Muscle layer of duodenum (tissue), 2 donors: ENCODE results near the gene INSM2.

Experiments used
- H3K27ac ChIP-seq: one replicate; pipeline ENCODE4 v1.7.0; 2013; ENCODE audit warnings: mild to moderate bottlenecking, low read length
- H3K27me3 ChIP-seq: one replicate; pipeline ENCODE4 v1.7.0; 2013; ENCODE audit warnings: low read depth, mild to moderate bottlenecking, control low read depth, low read length
- H3K36me3 ChIP-seq, 2 donors: one replicate each; pipeline ENCODE4 v1.7.0; 2013; ENCODE audit warnings: low read length in 2 of 2, control low read depth in 1 of 2, mild to moderate bottlenecking in 1 of 2; ENCODE audit not compliant: insufficient read depth in 2 of 2, control insufficient read depth in 1 of 2
- H3K4me1 ChIP-seq, 2 donors: one replicate each; pipeline ENCODE4 v1.7.0; 2013; ENCODE audit warnings: low read length in 2 of 2, mild to moderate bottlenecking in 2 of 2, control low read depth in 1 of 2, moderate library complexity in 1 of 2; ENCODE audit not compliant: insufficient read depth in 2 of 2, control insufficient read depth in 1 of 2
- H3K4me3 ChIP-seq, 2 donors: one replicate each; pipeline ENCODE4 v1.7.0; 2013; ENCODE audit warnings: low read length in 2 of 2, low read depth in 1 of 2, mild to moderate bottlenecking in 1 of 2
- H3K9me3 ChIP-seq, 2 donors: one replicate each; pipeline ENCODE4 v1.7.0; 2013; ENCODE audit warnings: low read length in 2 of 2, control low read depth in 1 of 2, mild to moderate bottlenecking in 1 of 2; ENCODE audit not compliant: control insufficient read depth in 1 of 2
- donor health status: healthy.

Gene INSM2, protein sequence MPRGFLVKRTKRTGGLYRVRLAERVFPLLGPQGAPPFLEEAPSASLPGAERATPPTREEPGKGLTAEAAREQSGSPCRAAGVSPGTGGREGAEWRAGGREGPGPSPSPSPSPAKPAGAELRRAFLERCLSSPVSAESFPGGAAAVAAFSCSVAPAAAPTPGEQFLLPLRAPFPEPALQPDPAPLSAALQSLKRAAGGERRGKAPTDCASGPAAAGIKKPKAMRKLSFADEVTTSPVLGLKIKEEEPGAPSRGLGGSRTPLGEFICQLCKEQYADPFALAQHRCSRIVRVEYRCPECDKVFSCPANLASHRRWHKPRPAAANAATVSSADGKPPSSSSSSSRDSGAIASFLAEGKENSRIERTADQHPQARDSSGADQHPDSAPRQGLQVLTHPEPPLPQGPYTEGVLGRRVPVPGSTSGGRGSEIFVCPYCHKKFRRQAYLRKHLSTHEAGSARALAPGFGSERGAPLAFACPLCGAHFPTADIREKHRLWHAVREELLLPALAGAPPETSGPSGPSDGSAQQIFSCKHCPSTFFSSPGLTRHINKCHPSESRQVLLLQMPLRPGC

DNA sequence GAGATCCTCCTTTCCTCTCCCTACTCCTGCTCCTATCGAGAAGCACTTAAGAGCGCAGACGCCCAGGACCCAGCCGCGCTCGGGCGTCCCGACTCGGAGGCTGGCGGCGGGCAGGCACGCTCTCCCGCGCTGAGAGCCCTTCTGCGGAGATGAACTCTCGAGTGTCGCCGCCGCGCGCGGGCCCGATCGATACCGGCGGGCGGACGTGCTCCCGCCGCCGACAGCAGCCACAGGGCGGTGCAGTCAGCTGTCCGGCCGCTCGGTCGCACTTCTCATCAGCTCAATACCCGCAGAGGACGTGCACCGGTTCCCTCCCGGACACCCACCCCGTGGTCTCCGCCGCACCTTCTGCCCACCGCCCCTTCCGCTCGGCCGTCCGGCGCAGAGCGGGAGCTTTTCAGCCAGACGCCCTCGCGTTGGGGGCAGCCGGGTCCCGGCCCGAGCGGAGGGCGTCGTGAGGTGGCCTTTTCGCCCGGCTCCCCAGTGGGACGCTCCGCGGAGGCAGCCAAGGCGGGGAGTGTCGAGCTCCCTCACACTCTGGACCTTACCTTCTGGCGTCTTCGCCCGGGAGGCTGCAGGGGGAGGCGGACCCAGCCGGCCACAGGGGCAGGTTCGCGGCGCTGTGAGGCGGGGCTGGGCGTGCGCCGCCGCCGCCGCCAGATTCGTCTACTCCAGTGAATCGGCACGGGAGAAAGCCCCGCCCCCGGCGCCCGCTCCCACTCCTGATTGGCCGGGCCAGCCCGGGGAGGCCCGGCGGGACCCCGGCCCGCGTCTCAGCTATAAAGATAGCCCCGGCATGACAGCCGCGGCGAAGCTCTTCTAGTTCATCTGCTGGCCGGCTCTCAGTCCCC is at the start of gene INSM2:
Gene INSM2, plus strand, starts transcription at position 808 of the 851 bp plus-strand sequence. CDS start 89 bp downstream, outside the sequence.
- Histone ChIP-seq H3K4me1 (peaks cover 0 to 29% of the 10 kb centered on the region in 2 donors), H3K27ac (no peak within 1 kb of the TSS), H3K4me3 (peak within 1 kb of the TSS; percentile 50 to 84), H3K9me3 (no peaks in the 10 kb centered on the region), H3K36me3 (no peaks in the 10 kb centered on the region), H3K27me3 (peaks cover 39% of the 10 kb centered on the region)

GRCh38 chr14:35492569-35493014 is 41.4 kb upstream of the INSM2 start:
- Histone ChIP-seq H3K4me1 (no peaks in the 10 kb centered on the region), H3K36me3 (no peaks in the 10 kb centered on the region), H3K9me3 (peaks cover 0 to 2% of the 10 kb centered on the region in 2 donors), H3K4me3 (no peak overlapping the region), H3K27ac (no peak overlapping the region), H3K27me3 (no peaks in the 10 kb centered on the region)

DNA sequence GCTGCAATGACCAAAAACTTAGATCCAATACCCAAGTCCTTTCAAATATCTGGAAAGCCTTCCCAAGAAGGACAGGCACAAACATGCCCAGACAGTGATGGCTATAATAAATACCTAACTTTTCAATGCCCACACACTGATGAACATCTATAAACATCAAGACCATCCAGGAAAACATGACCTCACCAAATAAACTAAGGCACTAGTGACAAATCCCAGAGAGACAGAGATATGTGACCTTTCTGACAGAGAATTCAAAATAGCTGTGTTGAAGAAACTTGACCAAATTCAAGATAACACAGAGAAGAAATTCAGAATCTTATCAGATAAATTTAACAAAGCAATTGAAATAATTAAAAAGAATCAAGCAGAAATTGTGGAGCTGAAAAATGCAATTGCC is 38.7 kb upstream of the INSM2 start:
- no peak overlapping the region for H3K27ac ChIP-seq
- H3K36me3 ChIP-seq = no peaks in the 10 kb centered on the region
- H3K4me3 ChIP-seq = no peak overlapping the region
- no peaks in the 10 kb centered on the region for H3K4me1 ChIP-seq
- H3K27me3 ChIP-seq = no peaks in the 10 kb centered on the region
- H3K9me3 ChIP-seq = peaks cover 0 to 2% of the 10 kb centered on the region in 2 donors

DNA sequence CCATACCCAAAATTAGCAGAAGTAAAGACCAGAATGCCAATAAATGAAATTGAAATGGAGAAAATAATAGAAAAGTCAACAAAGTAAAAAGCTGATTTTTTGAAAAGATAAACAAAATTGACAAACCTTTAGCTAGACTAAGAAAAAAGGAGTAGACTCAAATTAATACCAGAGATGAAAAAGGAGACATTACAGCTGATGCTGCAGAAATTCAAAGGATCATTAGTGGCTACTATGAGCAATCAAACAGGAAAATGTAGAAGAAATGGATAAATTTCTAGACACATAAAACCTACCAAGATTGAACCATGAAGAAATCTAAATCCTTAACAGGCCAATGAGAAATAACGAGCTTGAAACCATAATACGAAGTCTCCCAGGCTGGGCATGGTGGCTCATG is 34.8 kb upstream of the INSM2 start:
- H3K4me3 ChIP-seq = no peak overlapping the region
- H3K27me3 ChIP-seq = no peaks in the 10 kb centered on the region
- no peaks in the 10 kb centered on the region for H3K4me1 ChIP-seq
- H3K36me3 ChIP-seq = no peaks in the 10 kb centered on the region
- H3K27ac ChIP-seq = no peak overlapping the region
- no peaks in the 10 kb centered on the region for H3K9me3 ChIP-seq

DNA sequence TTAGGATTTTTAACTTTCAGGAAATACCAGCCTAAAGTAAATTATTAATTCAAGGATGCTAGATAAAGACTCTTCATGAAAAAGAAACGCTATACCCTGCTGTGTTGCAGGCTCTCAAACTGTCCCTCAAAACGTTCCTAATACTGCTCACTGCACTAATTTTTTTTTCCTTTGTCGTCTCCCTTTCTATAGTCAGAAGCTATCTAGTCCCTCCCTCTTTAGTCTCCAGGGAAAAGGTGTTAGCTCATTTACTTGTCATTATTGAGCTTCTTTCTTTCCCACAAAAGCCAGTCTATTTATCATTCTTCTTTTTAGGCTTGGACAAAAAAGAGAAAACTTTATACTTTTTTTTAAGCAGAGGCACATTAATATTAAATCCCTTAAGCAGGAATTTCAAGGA is 30.3 kb upstream of the INSM2 start:
- Histone ChIP-seq H3K4me1 (no peaks in the 10 kb centered on the region), H3K36me3 (no peaks in the 10 kb centered on the region), H3K27me3 (no peaks in the 10 kb centered on the region), H3K9me3 (no peaks in the 10 kb centered on the region), H3K4me3 (no peak overlapping the region), H3K27ac (no peak overlapping the region)

GRCh38 chr14:35504260-35504659 is 29.7 kb upstream of the INSM2 start:
- Histone ChIP-seq H3K4me1 (no peaks in the 10 kb centered on the region), H3K27me3 (no peaks in the 10 kb centered on the region), H3K9me3 (no peaks in the 10 kb centered on the region), H3K4me3 (no peak overlapping the region), H3K36me3 (no peaks in the 10 kb centered on the region), H3K27ac (no peak overlapping the region)

DNA sequence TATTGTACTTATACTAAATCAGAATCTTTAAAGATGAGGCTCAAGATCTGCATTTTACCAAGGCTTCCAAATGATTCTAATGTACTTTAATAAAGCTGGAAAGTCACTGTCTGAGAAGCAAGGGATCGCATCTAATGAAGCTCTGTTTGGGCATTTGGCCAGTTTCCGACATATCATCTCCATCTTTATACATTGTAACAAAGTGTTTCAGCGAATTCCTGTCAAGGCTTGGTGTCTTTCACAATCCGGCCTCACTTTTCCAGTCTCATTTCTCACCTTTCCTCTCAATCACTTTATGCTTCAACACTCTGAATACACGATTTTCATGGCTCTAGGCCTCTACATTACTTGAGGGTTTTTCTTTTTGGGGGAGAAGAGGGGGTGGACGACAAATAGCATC is 27.5 kb upstream of the INSM2 start:
- Histone ChIP-seq H3K4me3 (no peak overlapping the region), H3K27ac (no peak overlapping the region), H3K36me3 (no peaks in the 10 kb centered on the region), H3K27me3 (no peaks in the 10 kb centered on the region), H3K4me1 (no peaks in the 10 kb centered on the region), H3K9me3 (no peaks in the 10 kb centered on the region)

DNA sequence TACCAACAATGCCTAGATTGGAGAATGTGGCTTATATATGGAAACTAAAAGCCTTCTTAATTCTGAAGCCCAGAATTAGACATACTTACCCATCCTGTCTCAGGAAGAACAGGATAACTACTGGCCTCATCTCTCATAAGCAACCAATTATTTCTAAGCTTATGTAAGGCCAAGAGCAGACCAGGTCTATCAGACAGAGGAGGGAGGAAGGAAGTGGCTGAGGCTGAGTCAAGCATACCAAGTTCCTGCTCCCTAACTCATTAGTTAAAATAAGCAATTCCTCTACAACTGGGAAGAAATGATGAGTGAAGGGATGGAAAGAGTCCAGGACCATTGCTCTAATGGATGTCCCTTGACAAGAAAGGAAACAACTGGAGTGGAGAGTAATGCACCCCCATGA is 27.0 kb upstream of the INSM2 start:
- H3K36me3 ChIP-seq = no peaks in the 10 kb centered on the region
- H3K9me3 ChIP-seq = no peaks in the 10 kb centered on the region
- no peaks in the 10 kb centered on the region for H3K4me1 ChIP-seq
- H3K27ac ChIP-seq = no peak overlapping the region
- H3K27me3 ChIP-seq = no peaks in the 10 kb centered on the region
- no peak overlapping the region for H3K4me3 ChIP-seq

- Histone ChIP-seq H3K4me3 (no peak overlapping the region), H3K27ac (no peak overlapping the region), H3K27me3 (no peaks in the 10 kb centered on the region), H3K4me1 (no peaks in the 10 kb centered on the region), H3K36me3 (no peaks in the 10 kb centered on the region), H3K9me3 (no peaks in the 10 kb centered on the region)
Observed at GRCh38 chr14:35509846-35510245, 24.1 kb upstream of the INSM2 start.

- Histone ChIP-seq H3K4me1 (no peaks in the 10 kb centered on the region), H3K27me3 (no peaks in the 10 kb centered on the region), H3K4me3 (no peak overlapping the region), H3K9me3 (no peaks in the 10 kb centered on the region), H3K36me3 (no peaks in the 10 kb centered on the region), H3K27ac (no peak overlapping the region)
Observed at GRCh38 chr14:35512765-35513164, 21.2 kb upstream of the INSM2 start.

GRCh38 chr14:35515916-35516315 is 18.0 kb upstream of the INSM2 start:
- Histone ChIP-seq H3K27ac (no peak overlapping the region), H3K4me1 (no peaks in the 10 kb centered on the region), H3K9me3 (no peaks in the 10 kb centered on the region), H3K4me3 (no peak overlapping the region), H3K27me3 (no peaks in the 10 kb centered on the region), H3K36me3 (no peaks in the 10 kb centered on the region)
